Fibroblast of peridontal ligament (primary cell): ENCODE data around the gene TRIM9.

Experiments used
- DNase-seq: peaks from one replicate; pipeline ENCODE4 v3.0.0-alpha.2; 2010; ENCODE audit errors: extremely low read depth

TRIM9 gene

GRCh38 chr14:51093371-51094281, 1.3 kb downstream of the TRIM9 start:
- no peak for DNase-seq

- DNase-seq, result no peak
Measured at GRCh38 chr14:51092965-51093364, 1.9 kb downstream of the TRIM9 start.

GRCh38 chr14:51089278-51089677, 5.6 kb downstream of the TRIM9 start:
- DNase-seq, result no peak

- DNase-seq, result no peak
Measured at GRCh38 chr14:51087031-51087441, 7.9 kb downstream of the TRIM9 start.

GRCh38 chr14:51086044-51086443, 8.9 kb downstream of the TRIM9 start:
- no peak for DNase-seq

GRCh38 chr14:51084962-51085361, 9.9 kb downstream of the TRIM9 start:
- no peak for DNase-seq

- no peak for DNase-seq
Measured at GRCh38 chr14:51084507-51084906, 10.4 kb downstream of the TRIM9 start.

- peak; percentile 13 for DNase-seq
Measured at GRCh38 chr14:51082349-51082748, 12.6 kb downstream of the TRIM9 start.

GRCh38 chr14:51081712-51082111, 13.2 kb downstream of the TRIM9 start:
- DNase-seq, result no peak

GRCh38 chr14:51081209-51081608, 13.7 kb downstream of the TRIM9 start:
- no peak for DNase-seq

- no peak for DNase-seq
Measured at GRCh38 chr14:51080645-51081044, 14.3 kb downstream of the TRIM9 start.

GRCh38 chr14:51079489-51079888, 15.4 kb downstream of the TRIM9 start:
- no peak for DNase-seq

- DNase-seq, result no peak
Measured at GRCh38 chr14:51079085-51079484, 15.8 kb downstream of the TRIM9 start.

- no peak for DNase-seq
Measured at GRCh38 chr14:51074701-51075385, 20.1 kb downstream of the TRIM9 start.

GRCh38 chr14:51073731-51074130, 21.2 kb downstream of the TRIM9 start:
- DNase-seq, result no peak

GRCh38 chr14:51072976-51073375, 21.9 kb downstream of the TRIM9 start:
- no peak for DNase-seq

- DNase-seq, result no peak
Measured at GRCh38 chr14:51071857-51072256, 23.0 kb downstream of the TRIM9 start.

GRCh38 chr14:51070726-51071125, 24.2 kb downstream of the TRIM9 start:
- no peak for DNase-seq

- DNase-seq, result peak; percentile 5
Measured at GRCh38 chr14:51069055-51069454, 25.9 kb downstream of the TRIM9 start.

GRCh38 chr14:51068268-51068667, 26.6 kb downstream of the TRIM9 start:
- no peak for DNase-seq

GRCh38 chr14:51067295-51067694, 27.6 kb downstream of the TRIM9 start:
- DNase-seq, result no peak

- DNase-seq, result no peak
Measured at GRCh38 chr14:51066576-51066975, 28.3 kb downstream of the TRIM9 start.

GRCh38 chr14:51059032-51059431, 35.9 kb downstream of the TRIM9 start:
- no peak for DNase-seq
